PFSK-1 (cell line): Measurements from ENCODE around the gene HIKESHI.

Experiments used
- FOXP2 ChIP-seq: optimal IDR thresholded peaks from 2 replicates; pipeline ENCODE3; 2011; ENCODE audit warnings: borderline replicate concordance, control low read depth, inconsistent platforms; ENCODE audit not compliant: insufficient read depth; ENCODE audit errors: extremely low read length, extremely low read depth
- POLR2AphosphoS5 ChIP-seq: IDR thresholded peaks from 2 replicates; pipeline ENCODE4 v1.6.1; 2012; ENCODE audit warnings: low read depth, mild to moderate bottlenecking, control low read depth, low read length, moderate library complexity
- REST ChIP-seq, 2 experiments: IDR thresholded peaks; 2 replicates each; pipeline versions ENCODE4 v1.6.1 to v1.8.0; 2011 to 2012; ENCODE audit warnings: low read depth in 2 of 2, low read length in 2 of 2, control low read depth in 1 of 2, inconsistent platforms in 1 of 2, mild to moderate bottlenecking in 1 of 2, moderate library complexity in 1 of 2; ENCODE audit not compliant: insufficient read depth in 1 of 2
- SIN3A ChIP-seq: IDR thresholded peaks from 2 replicates; pipeline ENCODE4 v1.6.1; 2012; ENCODE audit warnings: mild to moderate bottlenecking, low read length, moderate library complexity, borderline replicate concordance; ENCODE audit not compliant: insufficient read depth
- TAF1 ChIP-seq: IDR thresholded peaks from 2 replicates; pipeline ENCODE4 v1.6.1; 2012; ENCODE audit warnings: low read length, control low read depth, borderline replicate concordance; ENCODE audit not compliant: insufficient read depth

The HIKESHI gene

GRCh38 chr11:86335131-86335767 is 33.2 kb downstream of the HIKESHI start:
- no peak for TF ChIP-seq POLR2AphosphoS5
- TF ChIP-seq TAF1: no peak
- TF ChIP-seq FOXP2: no peak
- no peak for TF ChIP-seq SIN3A
- no peak for TF ChIP-seq REST (IDR thresholded peaks at IDR 0.05; ENCODE audit: insufficient read depth in 1 of 2, low read depth in 2 of 2, low read length in 2 of 2)

GRCh38 chr11:86337227-86337626 is 35.2 kb downstream of the HIKESHI start:
- TF ChIP-seq FOXP2 (no peak), POLR2AphosphoS5 (no peak)

- TF ChIP-seq POLR2AphosphoS5 (no peak), TAF1 (no peak), REST (IDR thresholded peaks at IDR 0.05; ENCODE audit: insufficient read depth in 1 of 2, low read depth in 2 of 2, low read length in 2 of 2) (no peak), FOXP2 (no peak), SIN3A (no peak)
Measured at GRCh38 chr11:86341382-86341781, 39.3 kb downstream of the HIKESHI start.

- TF ChIP-seq SIN3A: no peak
- no peak for TF ChIP-seq REST (IDR thresholded peaks at IDR 0.05; ENCODE audit: insufficient read depth in 1 of 2, low read depth in 2 of 2, low read length in 2 of 2)
Measured at GRCh38 chr11:86346513-86346912, 44.5 kb downstream of the HIKESHI start.

GRCh38 chr11:86355256-86355655 is 53.2 kb downstream of the HIKESHI start:
- TF ChIP-seq SIN3A (no peak), POLR2AphosphoS5 (no peak), TAF1 (no peak), FOXP2 (no peak), REST (IDR thresholded peaks at IDR 0.05; ENCODE audit: insufficient read depth in 1 of 2, low read depth in 2 of 2, low read length in 2 of 2) (no peak)
